HG03139 (cell line): ENCODE measurements around the gene CFAP92.
"Not testable (repeated sequence)": the region's sequence is repeated elsewhere in the genome, so short reads cannot be mapped to it uniquely, and the experiment has no call there.

ENCODE experiments used
- ATAC-seq: cut with Tn5 transposase; IDR thresholded peaks from one replicate; pipeline ENCODE4 v1.9.1; 2021; ENCODE audit not compliant: unreplicated experiment

CFAP92 gene

GRCh38 chr3:128906031-128906803, 87.7 kb downstream of the CFAP92 start:
- ATAC-seq, result no peak

- no peak for ATAC-seq
Observed at GRCh38 chr3:128903501-128903900, 90.4 kb downstream of the CFAP92 start.

DNA sequence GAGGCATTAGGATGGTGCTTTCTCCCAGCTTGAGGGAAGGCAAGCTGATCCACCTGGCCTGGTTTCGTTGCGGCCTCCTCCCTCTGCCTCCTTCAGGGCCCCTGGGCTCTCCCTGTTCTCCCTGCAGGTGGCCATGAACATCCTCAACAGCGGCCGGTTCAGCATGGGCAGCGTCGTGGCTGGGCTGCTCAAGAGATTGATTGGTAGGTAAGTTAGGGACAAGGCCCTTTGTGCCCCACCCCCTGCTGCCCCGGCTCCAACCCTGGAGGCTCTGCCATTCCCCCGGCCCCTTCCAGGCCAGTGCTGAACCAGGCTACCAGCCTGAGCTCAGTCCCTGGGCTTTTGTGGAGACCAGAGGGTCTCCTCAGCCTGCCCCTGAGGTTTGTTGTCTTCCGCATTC, 91.5 kb downstream of the CFAP92 start:
- no peak for ATAC-seq

DNA sequence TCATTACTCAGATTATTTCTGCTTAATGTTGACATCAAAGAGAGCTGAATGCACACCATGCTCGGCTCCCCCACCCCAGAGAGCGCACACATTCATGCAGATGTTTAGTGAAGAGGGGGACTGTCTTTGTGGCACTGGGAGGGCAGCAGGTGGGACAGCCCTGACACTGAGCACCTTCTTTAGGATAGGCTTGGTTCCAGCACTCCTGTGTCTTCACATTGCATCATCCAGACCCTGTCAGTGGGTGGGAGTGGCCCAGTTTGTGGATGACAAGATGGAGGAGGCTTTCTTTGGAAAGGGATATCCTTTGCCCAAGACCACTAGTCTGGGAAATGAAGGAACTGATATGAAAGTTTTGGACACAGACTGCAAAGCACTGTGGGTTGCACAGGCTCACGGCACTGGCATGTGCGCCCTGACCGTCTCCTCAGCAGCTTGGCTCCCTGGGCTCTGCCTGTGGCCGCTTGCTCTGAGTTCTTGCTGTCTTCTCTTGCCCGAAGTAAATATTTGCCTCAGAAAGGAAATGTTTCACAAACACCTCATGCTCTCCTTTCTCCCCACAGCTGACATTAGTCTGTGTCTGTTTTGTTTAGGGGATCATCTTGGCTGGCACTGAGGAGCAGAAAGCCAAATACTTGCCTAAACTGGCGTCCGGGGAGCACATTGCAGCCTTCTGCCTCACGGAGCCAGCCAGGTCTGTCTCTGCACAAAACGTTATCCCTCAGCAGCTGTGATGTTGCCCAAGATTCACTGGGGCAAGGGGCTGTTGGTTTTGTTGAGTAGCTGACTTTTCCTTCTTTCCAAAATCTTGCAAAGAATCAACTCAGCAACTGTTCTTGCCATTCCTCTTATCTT, 97.8 kb downstream of the CFAP92 start:
- ATAC-seq, result no peak

DNA sequence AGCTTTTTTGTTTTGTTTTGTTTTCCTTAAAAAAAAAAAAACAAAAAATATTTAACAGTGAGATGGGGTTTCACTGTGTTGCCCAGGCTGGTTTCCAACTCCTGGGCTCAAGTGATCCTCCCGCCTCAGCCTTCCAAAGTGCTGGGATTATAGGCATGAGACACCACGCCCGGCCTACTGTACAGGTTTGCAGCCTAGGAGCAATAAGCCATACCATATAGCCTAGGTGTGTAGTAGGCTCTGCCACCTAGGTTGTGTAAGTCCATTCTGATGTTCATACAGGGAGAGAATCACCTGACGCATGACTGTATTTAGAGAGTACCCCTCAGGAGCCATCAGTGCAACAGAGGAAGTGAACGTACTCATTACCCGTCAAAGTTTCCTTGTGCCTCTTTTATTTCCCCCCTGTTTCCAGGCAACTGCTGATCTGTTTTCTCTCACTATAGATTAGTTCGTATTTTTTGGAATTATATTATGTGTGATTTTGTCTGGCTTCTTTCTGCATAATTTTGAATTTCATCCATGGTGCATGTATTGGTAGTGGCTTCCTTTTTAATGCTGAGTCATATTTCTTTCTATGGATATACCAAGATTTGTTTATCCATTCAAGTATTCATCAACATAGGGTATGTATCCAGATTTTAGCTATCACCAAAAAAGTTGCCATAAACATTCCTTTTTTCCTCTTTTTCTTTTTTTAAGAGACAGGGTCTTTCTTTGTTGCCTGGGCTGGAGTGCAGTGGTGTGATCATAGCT, 104.6 kb downstream of the CFAP92 start:
- ATAC-seq, result no peak

- ATAC-seq, result no peak
Observed at GRCh38 chr3:128884992-128885391, 108.9 kb downstream of the CFAP92 start.

- no peak for ATAC-seq
Observed at GRCh38 chr3:128882719-128883118, 111.2 kb downstream of the CFAP92 start.

DNA sequence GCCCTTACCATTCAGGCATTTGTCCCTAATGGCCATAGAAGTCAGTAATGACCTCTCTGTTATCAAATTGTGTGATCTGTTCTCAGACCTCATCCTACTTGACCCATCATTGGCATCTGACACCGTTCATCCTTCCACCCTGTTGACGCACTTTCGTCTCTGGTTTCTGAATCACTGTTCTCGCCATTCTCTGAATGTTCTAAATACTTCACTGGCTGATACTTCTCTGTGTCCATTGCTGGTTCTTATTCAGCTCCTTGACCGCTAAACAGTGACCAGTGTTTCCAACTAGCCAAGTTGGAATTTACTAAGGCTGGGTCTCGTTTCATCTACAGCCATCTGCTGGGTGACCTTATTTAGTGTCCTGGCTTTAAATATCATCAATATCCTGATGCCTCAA, 112.3 kb downstream of the CFAP92 start:
- no peak for ATAC-seq

DNA sequence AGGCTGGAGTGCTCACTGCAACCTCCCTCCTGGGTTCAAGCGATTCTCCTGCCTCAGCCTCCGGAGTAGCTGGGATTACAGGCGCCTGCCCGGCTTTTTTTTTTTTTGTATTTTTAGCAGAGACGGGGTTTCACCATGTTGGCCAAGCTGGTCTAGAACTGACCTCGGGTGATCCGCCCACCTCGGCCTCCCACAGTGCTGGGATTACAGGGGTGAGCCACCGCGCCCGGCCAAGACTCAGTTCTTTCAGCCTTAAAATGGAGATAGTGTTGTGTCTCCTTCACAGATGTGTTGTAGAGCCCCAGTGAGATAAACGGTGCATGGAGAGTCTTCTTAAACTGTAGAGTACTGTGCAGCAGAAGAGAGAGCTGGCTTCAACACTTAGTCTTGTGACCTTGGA, 113.4 kb downstream of the CFAP92 start:
- ATAC-seq, result not testable (repeated sequence)

GRCh38 chr3:128879991-128880390, 113.9 kb downstream of the CFAP92 start:
- ATAC-seq, result no peak

- ATAC-seq, result peak; percentile 83
Observed at GRCh38 chr3:128879125-128879969, 114.5 kb downstream of the CFAP92 start, which contains the start of gene ACAD9. ACAD9 (plus strand) TSS chr3:128879620; CDS start chr3:128879692, 72 bp downstream.

GRCh38 chr3:128878556-128879124, 115.2 kb downstream of the CFAP92 start:
- ATAC-seq, result peak; percentile 12

DNA sequence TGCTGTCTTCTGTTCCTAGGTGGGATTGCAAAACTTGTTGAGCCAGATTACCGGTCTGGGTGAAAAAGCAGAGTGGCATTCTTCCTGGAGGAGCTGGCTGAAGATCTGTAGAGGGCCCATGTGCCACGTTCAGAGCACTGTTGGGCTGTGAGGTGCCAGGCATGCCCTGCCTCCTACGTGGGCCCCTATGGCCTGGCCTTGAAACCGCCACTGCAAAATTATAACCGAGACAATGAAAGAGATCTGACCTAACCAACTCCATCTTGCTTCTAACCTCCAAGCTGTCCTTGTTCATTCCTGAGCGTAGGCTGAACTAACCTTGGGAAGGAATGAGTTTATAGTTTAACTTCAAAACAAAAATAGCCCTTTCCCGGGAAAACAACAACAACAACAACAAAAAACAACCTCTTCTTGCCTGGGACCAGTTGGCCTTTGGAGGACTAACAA, 115.8 kb downstream of the CFAP92 start:
- no peak for ATAC-seq

GRCh38 chr3:128875556-128876120, 118.2 kb downstream of the CFAP92 start:
- ATAC-seq, result no peak

DNA sequence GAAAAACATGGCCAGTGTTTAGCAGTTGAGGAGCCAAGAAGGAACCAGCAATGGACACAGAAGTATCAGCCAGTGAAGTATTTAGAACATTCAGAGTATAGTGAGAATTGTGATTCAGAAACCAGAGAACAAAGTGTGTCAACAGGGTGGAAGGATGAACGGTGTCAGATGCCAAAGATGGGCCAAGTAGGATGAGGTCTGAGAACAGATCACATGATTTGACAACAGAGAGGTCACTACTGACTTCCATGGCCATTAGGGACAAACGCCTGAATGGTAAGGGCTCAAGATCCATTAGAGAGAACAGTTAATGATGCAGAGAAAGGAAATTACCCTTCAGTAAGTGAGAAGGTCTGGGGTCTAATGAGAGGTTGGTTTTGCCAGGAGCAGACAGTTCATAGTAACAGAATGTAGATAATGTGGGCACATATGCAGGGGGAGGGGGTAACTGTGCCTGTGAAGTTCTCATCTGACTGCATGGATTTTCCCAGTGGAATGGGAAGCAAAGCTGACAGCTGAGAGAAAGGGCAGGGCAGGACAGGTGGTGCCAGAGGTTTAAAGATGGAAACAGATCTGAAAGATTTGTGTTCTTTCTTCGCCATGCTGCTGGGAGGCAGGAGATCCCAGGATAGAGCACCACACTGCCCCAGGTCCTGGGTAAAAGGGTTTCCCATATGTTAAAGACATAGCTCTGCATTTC, 119.2 kb downstream of the CFAP92 start:
- ATAC-seq, result no peak

DNA sequence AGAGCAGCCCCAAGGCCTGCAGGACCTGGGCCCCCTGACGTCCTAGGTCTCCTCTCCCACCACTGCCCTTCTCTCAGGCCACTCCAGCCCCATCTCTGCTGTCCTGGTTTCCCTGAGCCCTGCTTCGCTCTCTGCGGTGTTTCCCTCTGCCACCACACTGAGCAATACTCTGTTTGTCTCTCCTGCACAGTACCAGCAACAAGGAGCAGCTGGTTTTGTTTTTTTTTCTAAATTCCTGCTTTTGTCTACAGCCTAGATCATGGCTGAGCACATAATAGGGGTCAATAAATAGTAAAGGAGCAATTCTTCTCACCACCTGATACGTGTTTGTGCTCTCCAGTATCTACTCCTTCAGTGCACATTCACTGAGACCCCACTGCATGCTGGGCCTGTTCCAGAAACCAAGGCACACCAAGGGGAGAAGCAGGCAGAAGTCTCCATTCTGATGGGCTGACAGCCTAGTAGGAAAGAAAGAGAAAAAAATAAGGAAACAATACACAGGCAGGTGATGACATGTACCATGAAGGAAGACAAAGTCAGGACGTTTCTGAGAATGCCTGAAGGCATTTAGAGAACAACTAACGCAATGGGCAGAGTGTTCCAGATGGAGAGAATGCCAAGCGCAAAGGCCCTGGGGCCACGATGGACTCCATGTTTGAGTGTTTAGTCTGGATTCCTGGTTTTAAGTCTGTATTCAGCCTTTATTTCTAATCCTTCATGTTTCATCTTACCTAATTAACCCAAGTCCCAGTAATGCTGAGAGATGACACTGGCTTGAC, 120.4 kb downstream of the CFAP92 start:
- no peak for ATAC-seq

- ATAC-seq, result no peak
Observed at GRCh38 chr3:128872744-128873143, 121.1 kb downstream of the CFAP92 start.

DNA sequence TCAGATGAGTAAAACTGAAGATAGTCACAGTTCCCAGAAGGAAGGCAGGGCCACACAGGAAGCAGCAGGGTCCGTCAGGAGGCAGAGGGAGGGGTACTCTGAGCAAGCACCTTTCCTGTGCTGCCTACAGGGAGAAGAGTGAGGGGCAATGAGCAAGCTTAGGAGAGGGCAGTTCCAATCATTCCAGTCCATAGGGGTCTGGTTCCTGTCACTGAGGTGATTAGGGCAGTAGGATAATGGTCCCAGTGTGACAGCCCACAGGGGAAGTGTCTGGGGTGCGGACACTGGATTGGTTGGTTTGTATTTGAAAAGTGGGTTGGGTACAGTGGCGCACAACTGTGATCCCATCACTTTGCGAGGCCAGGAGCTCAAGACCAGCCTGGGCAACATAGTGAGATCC, 121.6 kb downstream of the CFAP92 start:
- ATAC-seq, result no peak
